CD4-positive, CD25-positive, alpha-beta regulatory T cell (primary cell): ENCODE measurements around the gene METAP2. TPM values are rescaled to one million over a fixed set of nuclear protein-coding genes. Genes with fewer than 3 reads are reported as not detected.
"Not testable (repeated sequence)": the region's sequence is repeated elsewhere in the genome, so short reads cannot be mapped to it uniquely, and the experiment has no call there.

Source experiments
- ATAC-seq, 2 donors: fragments of 150-1000 bp; cut with Tn5 transposase; one replicate each; pipeline ENCODE4 v1.10.0; 2021; ENCODE audit warnings: low read depth in 2 of 2, moderate number of reproducible peaks in 2 of 2, moderate library complexity in 1 of 2
- DNase-seq, 3 donors: peaks; one replicate each; pipeline versions ENCODE4 v3.0.0 to v3.0.0-alpha.2; 2012 to 2022; ENCODE audit warnings: mixed read lengths in 1 of 3
- H3K27ac ChIP-seq: one replicate; pipeline ENCODE4 v1.7.0; 2013; ENCODE audit warnings: mild to moderate bottlenecking, low read length; ENCODE audit not compliant: insufficient read depth, poor library complexity, severe bottlenecking
- H3K27me3 ChIP-seq: one replicate; pipeline ENCODE4 v1.7.0; 2013; ENCODE audit warnings: low read length; ENCODE audit not compliant: control insufficient read depth, insufficient read depth
- H3K36me3 ChIP-seq: one replicate; pipeline ENCODE4 v1.7.0; 2013; ENCODE audit warnings: mild to moderate bottlenecking, low read length, moderate library complexity; ENCODE audit not compliant: control insufficient read depth, insufficient read depth
- H3K4me1 ChIP-seq: 2 replicates; pipeline ENCODE4 v1.7.0; 2013; ENCODE audit warnings: mild to moderate bottlenecking, low read length; ENCODE audit not compliant: insufficient read depth, control insufficient read depth, poor library complexity, severe bottlenecking
- H3K4me3 ChIP-seq: one replicate; pipeline ENCODE4 v1.7.0; 2013; ENCODE audit warnings: low read depth, mild to moderate bottlenecking, low read length, moderate library complexity
- H3K9me3 ChIP-seq, 2 experiments: 1 replicate in 1 of 2; 2 replicates in 1 of 2; pipeline ENCODE4 v1.7.0; 2013; ENCODE audit warnings: low read length in 2 of 2, mild to moderate bottlenecking in 1 of 2, moderate library complexity in 1 of 2; ENCODE audit not compliant: control insufficient read depth in 2 of 2
- H3K27ac Mint-ChIP-seq, 3 donors: one replicate each; pipeline ENCODE4 v1.8.0; 2020 to 2022; ENCODE audit warnings: mild to moderate bottlenecking in 3 of 3, mixed read lengths in 3 of 3, moderate library complexity in 2 of 3
- H3K27me3 Mint-ChIP-seq: one replicate; pipeline ENCODE4 v1.8.0; 2022; ENCODE audit warnings: mild to moderate bottlenecking, mixed read lengths
- H3K36me3 Mint-ChIP-seq: one replicate; pipeline ENCODE4 v1.8.0; 2020; ENCODE audit warnings: mixed read lengths
- H3K4me1 Mint-ChIP-seq, 4 donors: one replicate each; pipeline ENCODE4 v1.8.0; 2020 to 2022; ENCODE audit warnings: mixed read lengths in 4 of 4, mild to moderate bottlenecking in 1 of 4
- H3K4me3 Mint-ChIP-seq, 4 donors: one replicate each; pipeline ENCODE4 v1.8.0; 2020 to 2022; ENCODE audit warnings: mild to moderate bottlenecking in 4 of 4, mixed read lengths in 4 of 4, moderate library complexity in 3 of 4
- H3K9me3 Mint-ChIP-seq, 7 donors: one replicate each; pipeline ENCODE4 v1.8.0; 2020 to 2022; ENCODE audit warnings: mixed read lengths in 7 of 7, mild to moderate bottlenecking in 3 of 7, moderate library complexity in 2 of 7
- polyA plus RNA-seq, 4 donors: library from polyadenylated mRNA; unstranded; fragments of 300-500 nt; fragmentation: Illumina TruSeq; gene quantifications; one replicate each; pipeline ENCODE4 v1.2.3, GENCODE V29; 2021
- total RNA-seq: library from RNA; stranded (reverse); gene quantifications from one replicate; pipeline ENCODE4 v1.2.3, GENCODE V29; 2022

The METAP2 gene
- total and polyA plus RNA-seq, 5 donors from 2014 or later: 33.9 to 55.7 (median 38.6) TPM

DNA sequence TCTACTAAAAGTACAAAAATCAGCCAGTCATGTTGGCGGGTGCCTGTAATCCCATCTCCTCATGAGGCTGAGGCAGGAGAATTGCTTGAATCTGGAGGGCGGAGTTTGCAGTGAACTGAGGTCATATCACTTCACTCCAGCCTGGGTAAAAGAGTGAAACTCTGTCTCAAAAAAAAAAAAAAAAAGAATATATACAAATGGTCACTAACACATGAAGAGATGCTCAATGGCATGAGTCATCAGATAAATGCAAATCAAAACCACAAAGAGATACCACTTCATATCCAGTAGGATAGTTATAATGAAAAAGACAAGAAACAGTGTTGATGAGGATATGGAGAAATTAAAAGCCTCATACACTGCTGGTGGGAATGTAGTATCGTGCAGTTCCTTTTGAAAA is 33.6 kb upstream of the METAP2 start:
- no peak overlapping the region for H3K27ac ChIP-seq
- Mint-ChIP-seq H3K27ac (no peak overlapping the region), H3K9me3 (no peaks in the 10 kb centered on the region), H3K36me3 (no peaks in the 10 kb centered on the region), H3K4me1 (no peaks in the 10 kb centered on the region), H3K27me3 (peaks cover 30% of the 10 kb centered on the region), H3K4me3 (no peak overlapping the region)
- no peaks in the 10 kb centered on the region for H3K4me1 ChIP-seq
- H3K9me3 ChIP-seq: no peaks in the 10 kb centered on the region
- H3K36me3 ChIP-seq: no peaks in the 10 kb centered on the region
- ATAC-seq: no peak
- H3K27me3 ChIP-seq: no peaks in the 10 kb centered on the region
- DNase-seq: no peak
- H3K4me3 ChIP-seq: no peak overlapping the region

DNA sequence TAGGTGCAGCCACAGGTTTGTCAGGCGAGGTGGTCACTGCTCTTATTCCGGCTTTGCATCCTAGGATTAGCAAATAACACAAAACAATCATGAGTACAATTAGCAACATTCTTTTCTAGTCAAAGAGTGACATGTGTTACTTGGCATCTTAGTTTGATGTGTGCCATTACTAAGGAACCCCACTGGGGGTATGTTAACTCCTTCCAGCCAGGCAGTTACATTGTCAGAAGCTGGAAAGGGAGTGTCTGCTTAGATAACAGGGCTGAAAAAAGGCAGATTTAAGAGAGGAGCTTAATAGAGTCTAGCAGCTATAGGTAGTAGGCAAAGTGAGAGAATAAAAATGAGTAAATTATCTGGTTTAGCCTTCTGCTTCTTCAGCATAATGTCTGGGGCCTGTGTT is 30.5 kb upstream of the METAP2 start:
- Histone ChIP-seq H3K27ac (no peak overlapping the region), H3K36me3 (no peaks in the 10 kb centered on the region), H3K4me1 (no peaks in the 10 kb centered on the region), H3K27me3 (peaks cover 6% of the 10 kb centered on the region), H3K9me3 (no peaks in the 10 kb centered on the region), H3K4me3 (no peak overlapping the region)
- Mint-ChIP-seq H3K4me3 (no peak overlapping the region), H3K9me3 (no peaks in the 10 kb centered on the region), H3K4me1 (no peaks in the 10 kb centered on the region), H3K27me3 (peaks cover 26% of the 10 kb centered on the region), H3K27ac (no peak overlapping the region), H3K36me3 (no peaks in the 10 kb centered on the region)
- no peak for ATAC-seq
- no peak for DNase-seq

- H3K27ac Mint-ChIP-seq, H3K4me3 Mint-ChIP-seq, H3K36me3 ChIP-seq, H3K4me1 ChIP-seq, H3K4me1 Mint-ChIP-seq, ATAC-seq, H3K9me3 ChIP-seq, H3K27me3 ChIP-seq, H3K27ac ChIP-seq, H3K4me3 ChIP-seq, H3K9me3 Mint-ChIP-seq, H3K36me3 Mint-ChIP-seq, DNase-seq: not testable (repeated sequence)
- H3K27me3 Mint-ChIP-seq: peaks cover 26% of the 10 kb centered on the region
Observed at GRCh38 chr12:95445099-95445498, 28.9 kb upstream of the METAP2 start.

- Histone ChIP-seq H3K36me3 (no peaks in the 10 kb centered on the region), H3K27ac (no peak overlapping the region), H3K9me3 (no peaks in the 10 kb centered on the region), H3K27me3 (peaks cover 6% of the 10 kb centered on the region), H3K4me1 (no peaks in the 10 kb centered on the region), H3K4me3 (no peak overlapping the region)
- no peak for DNase-seq
- no peak overlapping the region for H3K27ac Mint-ChIP-seq
- no peak overlapping the region for H3K4me3 Mint-ChIP-seq
- H3K4me1 Mint-ChIP-seq: no peaks in the 10 kb centered on the region
- ATAC-seq: no peak
- peaks cover 0 to 8% (median 0%) of the 10 kb centered on the region in 7 donors for H3K9me3 Mint-ChIP-seq
- peaks cover 26% of the 10 kb centered on the region for H3K27me3 Mint-ChIP-seq
- H3K36me3 Mint-ChIP-seq: no peaks in the 10 kb centered on the region
Observed at GRCh38 chr12:95445884-95446505, 28.0 kb upstream of the METAP2 start.

- H3K27me3 Mint-ChIP-seq: peaks cover 22% of the 10 kb centered on the region
- no peak overlapping the region for H3K4me3 ChIP-seq
- peaks cover 6% of the 10 kb centered on the region for H3K27me3 ChIP-seq
- no peak overlapping the region for H3K4me3 Mint-ChIP-seq
- H3K27ac ChIP-seq: no peak overlapping the region
- no peaks in the 10 kb centered on the region for H3K36me3 ChIP-seq
- ATAC-seq: no peak
- no peak overlapping the region for H3K27ac Mint-ChIP-seq
- no peaks in the 10 kb centered on the region for H3K4me1 ChIP-seq
- no peaks in the 10 kb centered on the region for H3K4me1 Mint-ChIP-seq
- H3K9me3 ChIP-seq: no peaks in the 10 kb centered on the region
- no peaks in the 10 kb centered on the region for H3K36me3 Mint-ChIP-seq
- no peak for DNase-seq
- H3K9me3 Mint-ChIP-seq: peaks cover 0 to 8% (median 0%) of the 10 kb centered on the region in 7 donors
Observed at GRCh38 chr12:95446506-95446900, 27.4 kb upstream of the METAP2 start.

DNA sequence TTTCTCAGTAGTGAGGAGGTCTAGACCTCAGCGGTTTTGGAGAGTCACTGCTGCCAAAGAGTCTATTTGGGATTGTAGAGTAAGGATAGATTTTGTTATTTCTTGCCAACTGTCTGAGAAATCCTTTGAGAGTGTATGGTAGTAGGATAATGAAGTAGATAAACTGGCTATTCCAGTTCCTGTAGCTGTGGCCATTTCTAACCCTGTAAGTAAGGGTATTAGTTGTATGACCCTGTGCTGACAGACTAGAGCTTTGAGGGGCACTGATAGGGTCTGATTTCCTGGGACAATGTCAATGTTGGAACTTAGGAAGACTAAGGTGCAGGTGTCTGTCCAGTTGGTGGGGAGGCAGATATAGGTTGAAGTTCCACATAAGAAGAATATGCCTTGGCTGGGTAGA is 24.3 kb upstream of the METAP2 start:
- H3K4me3 Mint-ChIP-seq, H3K9me3 Mint-ChIP-seq, H3K27ac ChIP-seq, H3K36me3 ChIP-seq, ATAC-seq, H3K36me3 Mint-ChIP-seq, DNase-seq, H3K4me3 ChIP-seq, H3K9me3 ChIP-seq, H3K4me1 ChIP-seq, H3K27ac Mint-ChIP-seq, H3K27me3 ChIP-seq, H3K4me1 Mint-ChIP-seq: not testable (repeated sequence)
- peaks cover 13% of the 10 kb centered on the region for H3K27me3 Mint-ChIP-seq

GRCh38 chr12:95452501-95452900 is 21.5 kb upstream of the METAP2 start:
- H3K27ac Mint-ChIP-seq, H3K4me1 Mint-ChIP-seq, ATAC-seq, H3K9me3 ChIP-seq, H3K4me3 ChIP-seq, H3K27ac ChIP-seq, H3K36me3 Mint-ChIP-seq, H3K27me3 ChIP-seq, H3K36me3 ChIP-seq, H3K4me1 ChIP-seq, H3K27me3 Mint-ChIP-seq, DNase-seq, H3K4me3 Mint-ChIP-seq: not testable (repeated sequence)
- H3K9me3 Mint-ChIP-seq: peaks cover 0 to 11% (median 5%) of the 10 kb centered on the region in 7 donors

GRCh38 chr12:95453881-95454280 is 20.1 kb upstream of the METAP2 start:
- H3K9me3 ChIP-seq: peaks cover 5 to 21% of the 10 kb centered on the region in 2 experiments
- H3K27ac Mint-ChIP-seq, H3K4me3 ChIP-seq, H3K36me3 ChIP-seq, DNase-seq, H3K4me3 Mint-ChIP-seq, H3K27ac ChIP-seq, H3K27me3 ChIP-seq, ATAC-seq, H3K36me3 Mint-ChIP-seq, H3K4me1 ChIP-seq, H3K27me3 Mint-ChIP-seq, H3K4me1 Mint-ChIP-seq: not testable (repeated sequence)
- peaks cover 0 to 19% (median 5%) of the 10 kb centered on the region in 7 donors for H3K9me3 Mint-ChIP-seq
